HL-60 (cell line): Measurements from ENCODE around the gene ZSCAN2.

Experiments used
- CTCF ChIP-seq: IDR thresholded peaks from one replicate; pipeline ENCODE4 v1.5.1; 2011; ENCODE audit warnings: low read length, control low read depth, inconsistent platforms; ENCODE audit not compliant: insufficient read depth
- POLR2AphosphoS5 ChIP-seq: IDR thresholded peaks from 2 replicates; pipeline ENCODE4 v1.6.1; 2012; ENCODE audit warnings: low read depth
- SPI1 ChIP-seq: IDR thresholded peaks from 2 replicates; pipeline ENCODE4 v1.6.1; 2012; ENCODE audit warnings: low read depth, mild to moderate bottlenecking, borderline replicate concordance
- TF ChIP-seq, protein P1 (sequence below): IDR thresholded peaks from 2 replicates; pipeline ENCODE4 v1.6.1; 2012; ENCODE audit warnings: low read depth; ENCODE audit not compliant: insufficient replicate concordance

DNA sequence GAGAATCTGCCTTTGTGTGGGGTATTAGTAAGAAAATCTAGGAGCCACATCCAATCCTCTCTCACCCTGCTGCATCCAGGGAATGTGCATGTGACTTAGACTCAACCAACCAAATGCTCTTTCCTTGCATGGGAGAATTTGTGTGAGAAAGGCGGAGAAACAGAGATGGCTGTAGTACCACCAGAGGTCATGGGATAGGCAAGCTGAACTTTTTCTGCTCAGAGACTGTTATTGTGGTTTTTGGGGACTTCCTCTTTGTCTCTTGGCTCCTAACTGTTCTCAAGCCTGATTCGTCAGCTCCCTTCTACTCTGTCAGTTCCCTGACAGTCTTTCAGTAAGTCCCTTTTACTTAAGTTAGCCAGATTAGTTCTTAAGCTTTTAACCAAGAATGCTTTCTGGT is 2.6 kb upstream of the ZSCAN2 start:
- no peak for TF ChIP-seq CTCF
- TF ChIP-seq SPI1 = peak; percentile 98
- TF ChIP-seq, protein P1, sequence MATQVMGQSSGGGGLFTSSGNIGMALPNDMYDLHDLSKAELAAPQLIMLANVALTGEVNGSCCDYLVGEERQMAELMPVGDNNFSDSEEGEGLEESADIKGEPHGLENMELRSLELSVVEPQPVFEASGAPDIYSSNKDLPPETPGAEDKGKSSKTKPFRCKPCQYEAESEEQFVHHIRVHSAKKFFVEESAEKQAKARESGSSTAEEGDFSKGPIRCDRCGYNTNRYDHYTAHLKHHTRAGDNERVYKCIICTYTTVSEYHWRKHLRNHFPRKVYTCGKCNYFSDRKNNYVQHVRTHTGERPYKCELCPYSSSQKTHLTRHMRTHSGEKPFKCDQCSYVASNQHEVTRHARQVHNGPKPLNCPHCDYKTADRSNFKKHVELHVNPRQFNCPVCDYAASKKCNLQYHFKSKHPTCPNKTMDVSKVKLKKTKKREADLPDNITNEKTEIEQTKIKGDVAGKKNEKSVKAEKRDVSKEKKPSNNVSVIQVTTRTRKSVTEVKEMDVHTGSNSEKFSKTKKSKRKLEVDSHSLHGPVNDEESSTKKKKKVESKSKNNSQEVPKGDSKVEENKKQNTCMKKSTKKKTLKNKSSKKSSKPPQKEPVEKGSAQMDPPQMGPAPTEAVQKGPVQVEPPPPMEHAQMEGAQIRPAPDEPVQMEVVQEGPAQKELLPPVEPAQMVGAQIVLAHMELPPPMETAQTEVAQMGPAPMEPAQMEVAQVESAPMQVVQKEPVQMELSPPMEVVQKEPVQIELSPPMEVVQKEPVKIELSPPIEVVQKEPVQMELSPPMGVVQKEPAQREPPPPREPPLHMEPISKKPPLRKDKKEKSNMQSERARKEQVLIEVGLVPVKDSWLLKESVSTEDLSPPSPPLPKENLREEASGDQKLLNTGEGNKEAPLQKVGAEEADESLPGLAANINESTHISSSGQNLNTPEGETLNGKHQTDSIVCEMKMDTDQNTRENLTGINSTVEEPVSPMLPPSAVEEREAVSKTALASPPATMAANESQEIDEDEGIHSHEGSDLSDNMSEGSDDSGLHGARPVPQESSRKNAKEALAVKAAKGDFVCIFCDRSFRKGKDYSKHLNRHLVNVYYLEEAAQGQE = no peak
- TF ChIP-seq POLR2AphosphoS5 = no peak
